KBM-7 (cell line): Measurements from ENCODE around the gene POTEJ.
"Not testable (repeated sequence)": the region's sequence is repeated elsewhere in the genome, so short reads cannot be mapped to it uniquely, and the experiment has no call there.

ENCODE experiments used
- DNase-seq: peaks from one replicate; pipeline ENCODE4 v3.0.0-alpha.2; 2015
- in situ Hi-C: fragments of 300-500 bp; cut with MboI; formaldehyde crosslinking; loops from 2 replicates; pipeline ENCODE4 v1.14.3; 2020; ENCODE audit warnings: low sequenced_read_pairs, low pct_unique_long_range_greater_than_20kb, mixed read lengths

The POTEJ gene

GRCh38 chr2:130599393-130599792, 11.8 kb upstream of the POTEJ start, which contains the start of gene CFC1:
Gene CFC1 (minus strand): TSS chr2:130599575. CDS start chr2:130599287, 288 bp downstream.
- DNase-seq, in situ Hi-C loops: not testable (repeated sequence)

DNA sequence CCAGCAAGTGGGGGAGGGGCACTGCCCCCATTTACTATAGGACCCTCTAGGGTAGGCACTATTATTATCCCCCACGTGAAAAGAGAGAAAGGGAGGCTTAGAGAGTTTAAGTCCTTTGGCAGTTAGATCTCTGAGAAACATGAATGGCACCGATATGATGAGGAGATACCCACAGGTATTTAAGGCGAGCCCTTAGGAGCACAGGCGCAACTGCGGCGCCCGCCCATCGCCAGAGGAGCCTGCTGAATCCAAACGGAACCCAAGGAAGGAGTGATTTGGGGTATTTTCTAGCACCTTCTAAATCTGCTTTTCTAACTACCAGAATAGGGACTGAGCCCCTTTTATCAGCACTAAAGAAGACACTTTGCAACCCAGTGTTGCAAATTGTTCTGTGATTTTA, 11.3 kb upstream of the POTEJ start:
- in situ Hi-C loops, DNase-seq: not testable (repeated sequence)

- DNase-seq, in situ Hi-C loops: not testable (repeated sequence)
Measured at GRCh38 chr2:130601648-130602302, 9.5 kb upstream of the POTEJ start.

DNA sequence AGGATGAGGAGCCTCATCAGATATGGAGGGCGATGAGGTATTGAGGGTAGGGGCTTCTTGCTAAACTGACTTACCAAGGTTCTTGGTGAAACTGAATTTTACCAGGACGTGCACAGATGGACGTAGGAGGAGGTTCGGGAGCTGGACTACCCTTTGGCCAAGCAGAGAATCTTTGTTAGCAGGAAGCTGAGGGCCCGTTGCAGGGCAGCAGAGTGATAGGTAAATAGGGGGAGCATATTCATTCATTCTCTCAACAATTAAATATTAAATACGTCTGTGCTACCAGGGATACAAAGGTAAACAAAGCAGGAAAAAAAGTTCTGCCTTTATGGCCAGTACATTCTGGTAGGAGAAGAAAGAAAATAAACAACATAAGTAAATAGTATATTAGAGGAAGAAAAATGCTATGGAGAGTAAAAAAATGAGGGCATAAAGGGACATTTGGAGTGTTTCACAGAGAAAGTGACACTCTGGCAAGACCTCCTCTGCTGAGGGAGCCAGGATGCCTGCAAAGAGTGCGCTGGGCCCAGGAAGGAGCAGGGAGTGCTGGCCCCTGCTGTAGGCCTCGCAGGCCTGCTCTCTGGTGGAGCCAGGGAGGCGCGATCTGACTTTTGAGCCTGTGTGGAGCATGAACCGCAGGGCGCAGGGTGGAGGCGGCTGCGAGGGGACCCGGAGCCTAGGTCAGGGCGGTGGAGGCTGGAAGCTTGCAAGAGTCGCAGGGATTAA, 2.8 kb upstream of the POTEJ start:
- in situ Hi-C loops, DNase-seq: not testable (repeated sequence)

- in situ Hi-C loops, DNase-seq: not testable (repeated sequence)
Measured at GRCh38 chr2:130609002-130609920, 2.0 kb upstream of the POTEJ start.

GRCh38 chr2:130610486-130610885, 754 bp upstream of the POTEJ start:
- DNase-seq, in situ Hi-C loops: not testable (repeated sequence)

DNA sequence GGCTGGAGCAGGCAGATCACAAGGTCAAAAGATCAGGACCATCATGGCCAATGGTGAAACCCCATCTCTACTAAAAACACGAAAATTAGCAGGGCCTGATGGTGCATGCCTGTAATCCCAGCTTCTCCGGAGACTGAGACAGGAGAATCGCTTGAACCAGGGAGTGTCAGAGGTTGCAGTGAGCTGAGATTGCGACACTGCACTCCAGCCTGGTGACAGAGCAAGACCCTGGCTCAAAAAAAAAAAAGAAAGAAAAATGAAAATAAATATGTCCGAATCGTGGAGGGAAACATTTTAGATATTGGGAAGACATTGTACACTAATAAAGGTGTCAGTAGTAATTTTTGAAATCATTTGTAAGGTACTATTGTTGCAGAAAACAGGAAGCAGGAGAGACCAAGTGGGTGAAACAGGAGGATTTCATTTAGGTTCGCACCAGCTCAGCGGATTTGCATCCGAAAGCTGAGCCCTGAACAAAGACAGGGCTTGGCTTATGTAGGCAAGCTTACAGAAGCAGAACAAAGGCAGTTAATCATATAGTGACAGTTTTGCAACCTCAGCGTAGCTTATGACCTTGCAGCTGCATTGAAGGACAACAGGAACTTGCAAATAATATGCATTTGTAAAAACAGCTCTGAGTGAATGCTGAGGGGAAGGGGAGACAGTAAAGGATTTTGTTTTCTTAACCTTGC, 17.7 kb downstream of the POTEJ start:
- in situ Hi-C loops, DNase-seq: not testable (repeated sequence)

- in situ Hi-C loops, DNase-seq: not testable (repeated sequence)
Measured at GRCh38 chr2:130638973-130639372, 27.7 kb downstream of the POTEJ start.

- DNase-seq, in situ Hi-C loops: not testable (repeated sequence)
Measured at GRCh38 chr2:130641688-130642087, 30.4 kb downstream of the POTEJ start.

DNA sequence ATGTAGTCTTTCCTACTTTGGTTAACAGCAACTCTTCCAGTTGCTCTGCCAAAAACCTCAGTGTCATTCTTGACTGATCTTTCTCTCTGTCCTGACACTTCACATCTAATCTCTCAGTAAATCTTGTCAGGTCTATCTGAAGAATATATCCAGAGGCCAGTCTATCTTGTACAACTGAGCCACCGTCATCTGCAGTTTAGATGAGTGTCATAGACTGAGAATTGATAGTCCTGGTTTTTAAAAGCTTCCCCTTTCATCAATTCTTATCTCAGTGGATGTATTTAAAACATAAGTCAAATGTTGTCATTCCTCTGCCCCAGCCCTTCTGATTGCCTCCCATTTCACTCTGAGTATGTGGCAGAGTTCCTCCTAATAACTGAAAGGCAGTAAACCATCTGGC, 38.0 kb downstream of the POTEJ start:
- in situ Hi-C loops, DNase-seq: not testable (repeated sequence)

GRCh38 chr2:130664506-130664905, 53.3 kb downstream of the POTEJ start:
- in situ Hi-C loops, DNase-seq: not testable (repeated sequence)

DNA sequence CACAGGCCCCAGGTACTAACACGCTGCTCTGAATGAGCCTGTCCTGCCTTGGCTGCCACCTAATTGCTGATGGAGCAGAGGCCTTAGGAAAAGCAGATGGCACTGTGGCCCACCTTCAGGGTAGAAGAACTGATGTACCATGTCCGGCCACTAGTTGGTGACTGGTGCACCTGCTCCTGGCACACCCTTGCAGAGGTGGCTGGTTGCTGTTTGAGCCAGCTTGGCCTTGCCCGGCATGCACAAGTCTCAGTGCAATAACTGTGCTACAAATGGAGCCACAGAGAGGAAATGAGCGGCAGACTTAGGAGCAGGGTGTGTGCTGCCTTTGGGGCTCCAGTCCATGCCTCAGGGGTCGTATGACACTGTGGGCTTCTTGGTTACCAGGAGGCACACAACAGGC, 54.4 kb downstream of the POTEJ start:
- DNase-seq, in situ Hi-C loops: not testable (repeated sequence)

DNA sequence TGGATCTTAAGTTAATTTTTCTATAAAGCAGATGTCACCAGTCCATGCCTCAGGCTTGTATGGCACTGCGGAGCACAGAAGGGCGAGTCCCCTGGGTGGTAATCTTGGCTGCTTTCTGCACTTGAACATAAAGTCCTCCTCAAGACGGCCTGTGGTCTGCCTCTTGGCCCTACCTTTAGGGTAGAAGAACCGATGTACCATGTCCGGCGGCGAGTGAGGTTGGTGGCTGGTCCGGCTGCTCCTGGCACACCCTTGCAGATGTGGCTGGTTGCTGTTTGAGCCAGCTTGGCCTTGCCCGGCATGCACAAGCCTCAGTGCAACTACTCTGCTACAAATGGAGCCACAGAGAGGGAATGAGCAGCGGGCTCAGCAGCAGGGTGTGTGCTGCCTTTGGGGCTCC, 56.3 kb downstream of the POTEJ start:
- in situ Hi-C loops = not testable (repeated sequence)

DNA sequence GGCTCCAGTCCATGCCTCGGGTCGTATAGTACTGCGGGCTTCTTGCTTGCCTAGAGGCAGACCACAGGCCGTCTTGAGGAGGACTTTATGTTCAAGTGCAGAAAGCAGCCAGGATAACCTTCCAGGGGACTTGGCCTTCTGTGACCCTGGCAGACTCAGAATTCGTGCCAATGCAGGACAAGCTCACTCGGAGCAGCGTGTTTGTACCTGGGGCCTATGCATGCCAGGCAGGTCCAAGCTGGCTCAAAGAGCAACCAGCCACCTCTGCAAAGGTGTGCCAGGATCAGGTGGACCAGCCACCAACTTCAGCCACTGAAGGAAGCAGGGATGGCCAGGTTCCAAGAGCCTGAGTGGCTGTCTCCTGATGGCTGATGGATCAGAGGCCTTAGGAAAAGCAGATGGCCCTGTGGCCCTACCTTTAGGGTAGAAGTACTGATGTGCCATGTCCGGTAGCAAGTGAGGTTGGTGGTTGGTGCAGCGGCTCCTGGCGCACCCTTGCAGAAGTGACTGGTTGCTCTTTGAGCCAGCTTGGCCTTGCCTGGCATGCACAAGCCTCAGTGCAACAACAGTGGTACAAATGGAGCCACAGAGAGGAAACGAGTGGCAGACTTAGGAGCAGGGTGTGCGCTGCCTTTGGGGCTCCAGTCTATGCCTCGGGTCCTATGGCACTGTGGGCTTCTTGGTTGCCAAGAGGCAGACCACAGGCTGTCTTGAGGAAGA, 58.9 kb downstream of the POTEJ start:
- DNase-seq, in situ Hi-C loops: not testable (repeated sequence)

More for the DNA sequence above, 56.3 kb downstream of the POTEJ start:
- DNase-seq = not testable (repeated sequence)

DNA sequence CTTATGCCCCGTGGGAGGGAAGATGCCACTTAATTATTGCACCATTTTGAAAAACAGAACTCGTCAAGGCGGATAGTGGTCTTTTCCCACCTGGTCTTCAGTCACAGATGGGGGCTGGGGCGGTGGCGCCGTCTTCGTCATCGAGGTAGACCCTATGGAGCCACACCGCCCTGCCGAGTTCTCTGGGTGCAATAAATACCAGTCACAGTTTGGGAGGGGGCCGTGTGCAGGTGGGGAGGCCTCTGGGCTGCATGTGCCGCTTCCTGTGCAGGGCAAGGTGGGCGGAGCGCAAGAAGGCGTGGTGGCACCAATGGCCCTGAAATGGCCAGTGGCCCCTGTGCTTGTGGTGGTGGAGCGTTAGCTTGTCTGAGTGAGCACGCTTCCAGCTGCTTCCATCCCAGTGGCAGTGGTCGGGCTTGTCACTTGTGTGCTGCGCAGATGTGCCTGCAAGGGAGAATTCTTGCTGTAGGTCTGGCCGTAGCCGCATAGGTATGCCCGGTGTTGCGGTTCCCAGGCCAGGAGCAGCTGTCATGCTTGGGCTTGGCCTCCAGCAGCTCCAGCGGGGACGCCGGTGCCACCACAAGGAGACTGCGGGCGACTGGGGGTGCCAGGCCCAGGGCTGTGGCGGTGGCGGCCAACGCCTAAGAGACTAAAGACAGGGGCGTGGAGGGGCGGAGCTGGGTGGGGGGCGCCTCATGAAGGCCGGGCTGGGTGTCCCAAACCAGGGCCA, 81.0 kb downstream of the POTEJ start:
- DNase-seq, in situ Hi-C loops: not testable (repeated sequence)

DNA sequence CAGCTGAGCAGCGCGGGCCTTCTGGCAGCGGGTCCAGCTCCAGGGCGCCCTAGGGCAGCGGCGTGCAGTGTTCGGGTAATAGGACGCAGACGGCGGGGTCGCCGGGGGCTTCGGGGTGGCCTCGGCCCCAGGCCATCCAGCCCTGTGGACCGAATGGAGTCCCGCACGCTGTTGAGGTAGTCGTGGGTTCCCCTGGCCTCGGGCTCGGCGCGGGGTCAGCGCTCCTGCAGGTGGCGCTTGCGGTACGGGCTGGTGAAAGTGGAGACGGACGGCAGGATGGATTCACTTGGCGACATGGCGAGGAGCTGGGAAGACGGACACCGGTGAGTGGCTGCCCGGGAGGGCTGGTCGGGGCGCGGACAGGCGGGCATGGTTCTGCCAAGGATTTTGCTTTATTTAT, 82.2 kb downstream of the POTEJ start:
- peak; percentile 29 for DNase-seq
- in situ Hi-C loops = not testable (repeated sequence)

- in situ Hi-C loops = not testable (repeated sequence)
Measured at GRCh38 chr2:130703250-130703649, 92.0 kb downstream of the POTEJ start.

More at GRCh38 chr2:130703250-130703649, 92.0 kb downstream of the POTEJ start:
- not testable (repeated sequence) for DNase-seq
